Thymus (tissue), 11 donors: ENCODE results near the gene NEUROG2. TPM values are rescaled to one million over a fixed set of nuclear protein-coding genes. Genes with fewer than 3 reads are reported as not detected.
"Not testable (repeated sequence)": the region's sequence is repeated elsewhere in the genome, so short reads cannot be mapped to it uniquely, and the experiment has no call there.

Experiments used
- DNase-seq, 9 donors: peaks; one replicate each; pipeline ENCODE4 v3.0.0-alpha.2; 2013; ENCODE audit warnings: low spot score in 9 of 9, low read depth in 6 of 9, missing footprints in 1 of 9
- H3K27ac ChIP-seq, 2 donors: one replicate each; pipeline ENCODE4 v1.5.1; 2013; ENCODE audit warnings: control low read depth in 1 of 2, low read depth in 1 of 2, low read length in 1 of 2, mild to moderate bottlenecking in 1 of 2, moderate library complexity in 1 of 2
- H3K27me3 ChIP-seq, 2 donors: one replicate each; pipeline ENCODE4 v1.5.1; 2013; ENCODE audit warnings: low read length in 1 of 2; ENCODE audit not compliant: control insufficient read depth in 2 of 2, insufficient read depth in 1 of 2
- H3K36me3 ChIP-seq, 2 donors: one replicate each; pipeline ENCODE4 v1.5.1; 2013; ENCODE audit warnings: low read length in 1 of 2, mild to moderate bottlenecking in 1 of 2, moderate library complexity in 1 of 2; ENCODE audit not compliant: control insufficient read depth in 2 of 2, insufficient read depth in 2 of 2
- H3K4me1 ChIP-seq, 2 donors: one replicate each; pipeline ENCODE4 v1.5.1; 2013; ENCODE audit warnings: low read length in 2 of 2; ENCODE audit not compliant: control insufficient read depth in 2 of 2, insufficient read depth in 2 of 2
- H3K4me3 ChIP-seq, 2 donors: one replicate each; pipeline ENCODE4 v1.5.1; 2013; ENCODE audit warnings: low read length in 2 of 2, control low read depth in 1 of 2, mild to moderate bottlenecking in 1 of 2
- H3K9me3 ChIP-seq, 2 donors: one replicate each; pipeline ENCODE4 v1.5.1; 2013; ENCODE audit warnings: low read length in 1 of 2, mild to moderate bottlenecking in 1 of 2; ENCODE audit not compliant: control insufficient read depth in 2 of 2, insufficient read depth in 1 of 2
- WGBS: extraction: QIAGEN DNeasy Blood & Tissue Kit; methylation state at CpG from one replicate; pipeline ENCODE4 v1.1.7; 2013; 5-methylcytosine and 5-hydroxymethylcytosine counted together
- polyA plus RNA-seq: library from polyadenylated mRNA; stranded (reverse); fragments of 200-250 nt; gene quantifications from one replicate; pipeline ENCODE4 v1.2.3, GENCODE V29; 2013
- total RNA-seq: library from RNA; stranded (reverse); fragments of 120-200 nt; gene quantifications from one replicate; pipeline ENCODE4 v1.2.4, GENCODE V29; 2013
- donor health status: healthy.

Gene NEUROG2
- total and polyA plus RNA-seq, 2 donors: 0.02 TPM; not detected in 1

GRCh38 chr4:112523764-112524505, 8.0 kb upstream of the NEUROG2 start:
- Histone ChIP-seq H3K4me1 (peaks cover 8 to 29% of the 10 kb centered on the region in 2 donors), H3K27ac (no peak overlapping the region), H3K36me3 (no peaks in the 10 kb centered on the region), H3K27me3 (peaks cover 50 to 83% of the 10 kb centered on the region in 2 donors), H3K9me3 (peaks cover 0 to 13% of the 10 kb centered on the region in 2 donors), H3K4me3 (peak overlapping the region; percentile 16 to 47)
- peak in 8 of 9 donors; percentile 49 to 84 (median 66) for DNase-seq
- 2% methylated on average over 46 of the region's 46 CpGs for WGBS

GRCh38 chr4:112523008-112523721, 7.2 kb upstream of the NEUROG2 start:
- Histone ChIP-seq H3K4me1 (peaks cover 8 to 29% of the 10 kb centered on the region in 2 donors), H3K27me3 (peaks cover 57 to 91% of the 10 kb centered on the region in 2 donors), H3K27ac (no peak overlapping the region), H3K36me3 (no peaks in the 10 kb centered on the region), H3K4me3 (peak overlapping the region; percentile 16 to 47), H3K9me3 (peaks cover 0 to 13% of the 10 kb centered on the region in 2 donors)
- DNase-seq: peak in 3 of 9 donors; percentile 46 to 65 (median 48)
- 3% methylated on average over 37 of the region's 37 CpGs for WGBS

- peaks cover 8 to 30% of the 10 kb centered on the region in 2 donors for H3K4me1 ChIP-seq
Measured at GRCh38 chr4:112522431-112522830, 6.5 kb upstream of the NEUROG2 start.

GRCh38 chr4:112521123-112522023, 5.4 kb upstream of the NEUROG2 start:
- Histone ChIP-seq H3K9me3 (peaks cover 0 to 13% of the 10 kb centered on the region in 2 donors), H3K27ac (no peak overlapping the region), H3K36me3 (no peaks in the 10 kb centered on the region), H3K27me3 (peaks cover 70 to 98% of the 10 kb centered on the region in 2 donors), H3K4me3 (no peak overlapping the region), H3K4me1 (peaks cover 12 to 40% of the 10 kb centered on the region in 2 donors)
- 9% methylated on average over 30 of the region's 30 CpGs for WGBS
- DNase-seq: peak in 1 of 9 donors; percentile 37

More at GRCh38 chr4:112522431-112522830, 6.5 kb upstream of the NEUROG2 start:
- H3K36me3 ChIP-seq, H3K27ac ChIP-seq, H3K4me3 ChIP-seq: not testable (repeated sequence)
- Histone ChIP-seq H3K9me3 (peaks cover 0 to 13% of the 10 kb centered on the region in 2 donors), H3K27me3 (peaks cover 64 to 97% of the 10 kb centered on the region in 2 donors)
- peak in 1 of 9 donors; percentile 6 for DNase-seq
- WGBS: 11% methylated on average over 17 of the region's 17 CpGs

GRCh38 chr4:112520598-112521122, 4.7 kb upstream of the NEUROG2 start:
- no peak for DNase-seq
- H3K4me3 ChIP-seq: no peak overlapping the region
- WGBS: 6% methylated on average over 25 of the region's 25 CpGs
- H3K36me3 ChIP-seq: no peaks in the 10 kb centered on the region
- H3K27me3 ChIP-seq: peaks cover 77 to 100% of the 10 kb centered on the region in 2 donors
- H3K4me1 ChIP-seq: peaks cover 17 to 46% of the 10 kb centered on the region in 2 donors
- H3K27ac ChIP-seq: no peak overlapping the region
- peaks cover 0 to 13% of the 10 kb centered on the region in 2 donors for H3K9me3 ChIP-seq

- H3K27me3 ChIP-seq: peaks cover 84 to 100% of the 10 kb centered on the region in 2 donors
- 16% methylated on average over 21 of the region's 21 CpGs for WGBS
- no peak overlapping the region for H3K4me3 ChIP-seq
- H3K27ac ChIP-seq: no peak overlapping the region
- peaks cover 18 to 52% of the 10 kb centered on the region in 2 donors for H3K4me1 ChIP-seq
- H3K36me3 ChIP-seq: no peaks in the 10 kb centered on the region
- peak in 1 of 9 donors; percentile 28 for DNase-seq
- peaks cover 0 to 13% of the 10 kb centered on the region in 2 donors for H3K9me3 ChIP-seq
Measured at GRCh38 chr4:112519689-112520597, 4.0 kb upstream of the NEUROG2 start.

GRCh38 chr4:112518675-112519074, 2.7 kb upstream of the NEUROG2 start:
- Histone ChIP-seq H3K4me1 (peaks cover 21 to 54% of the 10 kb centered on the region in 2 donors), H3K9me3 (peaks cover 0 to 13% of the 10 kb centered on the region in 2 donors), H3K4me3 (no peak overlapping the region), H3K27ac (no peak overlapping the region), H3K27me3 (peaks cover 88 to 100% of the 10 kb centered on the region in 2 donors), H3K36me3 (no peaks in the 10 kb centered on the region)
- DNase-seq: peak in 1 of 9 donors; percentile 4

- Histone ChIP-seq H3K4me3 (no peak overlapping the region), H3K27me3 (peaks cover 82 to 100% of the 10 kb centered on the region in 2 donors), H3K36me3 (no peaks in the 10 kb centered on the region), H3K27ac (no peak overlapping the region), H3K9me3 (peaks cover 0 to 10% of the 10 kb centered on the region in 2 donors), H3K4me1 (peaks cover 16 to 48% of the 10 kb centered on the region in 2 donors)
- peak in 1 of 9 donors; percentile 21 for DNase-seq
- 30% methylated on average over 3 of the region's 3 CpGs for WGBS
Measured at GRCh38 chr4:112517911-112518310, 1.9 kb upstream of the NEUROG2 start.
